Fibroblast of the aortic adventitia (primary cell): ENCODE measurements around the gene INSL3. TPM values are rescaled to one million over a fixed set of nuclear protein-coding genes. Genes with fewer than 3 reads are reported as not detected.

Experiments
- DNase-seq: peaks from one replicate; pipeline ENCODE4 v3.0.0-alpha.2; 2010; ENCODE audit warnings: low read depth
- H3K4me3 ChIP-seq: 2 replicates; pipeline ENCODE4 v1.5.1; 2011; ENCODE audit warnings: low read depth, mild to moderate bottlenecking, control low read depth, low read length, moderate library complexity
- total RNA-seq: library from RNA; depleted of rRNA; stranded (reverse); fragments of >200 nt; gene quantifications from 2 replicates; pipeline ENCODE4 v1.2.3, GENCODE V29; 2012; ENCODE audit warnings: low replicate concordance
- TF ChIP-seq, protein P1 (sequence below): IDR thresholded peaks from 2 replicates; pipeline ENCODE4 v1.5.1; 2011; ENCODE audit warnings: mild to moderate bottlenecking, low read length, control low read depth, inconsistent platforms; ENCODE audit not compliant: insufficient read depth

Gene INSL3, protein sequence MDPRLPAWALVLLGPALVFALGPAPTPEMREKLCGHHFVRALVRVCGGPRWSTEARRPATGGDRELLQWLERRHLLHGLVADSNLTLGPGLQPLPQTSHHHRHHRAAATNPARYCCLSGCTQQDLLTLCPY
- not detected in 2 replicates for total RNA-seq

DNA sequence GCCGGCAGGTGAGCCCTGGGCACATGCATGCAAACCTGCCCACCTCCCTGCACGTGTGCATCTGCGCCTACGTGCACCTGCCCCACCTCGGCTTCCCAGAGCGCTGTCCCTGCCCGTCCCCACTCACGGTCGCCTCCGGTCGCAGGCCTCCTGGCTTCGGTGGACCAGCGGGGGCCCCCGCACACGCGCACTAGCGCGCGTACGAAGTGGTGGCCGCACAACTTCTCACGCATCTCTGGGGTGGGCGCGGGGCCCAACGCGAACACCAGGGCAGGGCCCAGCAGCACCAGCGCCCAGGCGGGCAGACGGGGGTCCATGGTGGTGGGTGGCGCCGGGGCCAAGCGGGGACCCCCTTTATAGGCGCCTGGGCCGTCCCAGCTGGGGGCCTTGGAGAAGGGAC, at the start of gene INSL3:
INSL3 (minus strand) TSS at position 330 of the 400 bp plus-strand sequence; CDS start at position 317, 13 bp downstream.
- H3K4me3 ChIP-seq, result no peak within 1 kb of the TSS
- DNase-seq, result no peak
- TF ChIP-seq, protein P1, sequence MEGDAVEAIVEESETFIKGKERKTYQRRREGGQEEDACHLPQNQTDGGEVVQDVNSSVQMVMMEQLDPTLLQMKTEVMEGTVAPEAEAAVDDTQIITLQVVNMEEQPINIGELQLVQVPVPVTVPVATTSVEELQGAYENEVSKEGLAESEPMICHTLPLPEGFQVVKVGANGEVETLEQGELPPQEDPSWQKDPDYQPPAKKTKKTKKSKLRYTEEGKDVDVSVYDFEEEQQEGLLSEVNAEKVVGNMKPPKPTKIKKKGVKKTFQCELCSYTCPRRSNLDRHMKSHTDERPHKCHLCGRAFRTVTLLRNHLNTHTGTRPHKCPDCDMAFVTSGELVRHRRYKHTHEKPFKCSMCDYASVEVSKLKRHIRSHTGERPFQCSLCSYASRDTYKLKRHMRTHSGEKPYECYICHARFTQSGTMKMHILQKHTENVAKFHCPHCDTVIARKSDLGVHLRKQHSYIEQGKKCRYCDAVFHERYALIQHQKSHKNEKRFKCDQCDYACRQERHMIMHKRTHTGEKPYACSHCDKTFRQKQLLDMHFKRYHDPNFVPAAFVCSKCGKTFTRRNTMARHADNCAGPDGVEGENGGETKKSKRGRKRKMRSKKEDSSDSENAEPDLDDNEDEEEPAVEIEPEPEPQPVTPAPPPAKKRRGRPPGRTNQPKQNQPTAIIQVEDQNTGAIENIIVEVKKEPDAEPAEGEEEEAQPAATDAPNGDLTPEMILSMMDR, result no peak

DNA sequence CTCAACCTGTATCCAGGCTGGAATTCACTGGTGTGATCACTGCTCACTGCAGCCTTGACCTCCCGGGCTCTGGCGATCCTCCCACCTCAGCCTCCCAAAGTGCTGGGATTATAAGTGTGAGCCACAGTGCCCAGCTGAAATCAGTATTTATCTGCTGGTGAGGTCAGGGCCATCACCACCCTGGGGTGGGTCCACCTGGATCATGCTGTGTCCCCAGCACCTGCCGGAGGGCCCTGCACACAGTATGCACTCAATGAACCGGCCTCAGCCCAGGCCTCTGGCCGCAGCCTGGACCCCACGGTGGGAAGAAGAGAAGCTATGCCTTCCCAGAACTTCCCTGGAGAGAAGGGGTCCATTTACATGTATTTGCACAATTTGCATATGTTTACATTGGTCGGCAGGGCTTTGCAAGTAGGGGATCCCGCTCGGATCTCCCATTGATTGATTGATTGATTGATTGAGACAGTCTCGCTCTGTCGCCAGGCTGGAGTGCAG, 47.8 kb upstream of the INSL3 start:
- no peak for DNase-seq
- H3K4me3 ChIP-seq, result no peak overlapping the region
- TF ChIP-seq, protein P1, result no peak

DNA sequence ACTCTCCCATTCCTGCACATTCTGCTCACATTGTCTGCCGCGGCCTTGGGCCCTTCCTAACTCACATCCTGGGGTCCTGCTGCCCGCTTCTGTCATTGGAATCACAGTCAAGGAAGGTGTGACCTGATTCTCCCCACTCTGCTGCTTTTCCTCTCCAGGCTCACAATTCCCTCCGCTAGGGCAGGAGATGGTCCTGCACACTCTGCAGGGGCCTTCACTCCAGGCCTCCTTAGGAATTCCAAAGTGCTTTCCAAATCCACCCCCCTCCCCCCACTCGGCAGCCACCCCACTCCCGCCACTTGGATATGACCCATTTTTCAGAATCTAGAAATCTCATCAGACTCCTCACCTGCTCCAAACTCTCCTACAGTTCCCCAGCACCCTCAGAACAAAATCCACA, 47.4 kb upstream of the INSL3 start:
- H3K4me3 ChIP-seq, result no peak overlapping the region
- TF ChIP-seq, protein P1, result no peak
- no peak for DNase-seq

DNA sequence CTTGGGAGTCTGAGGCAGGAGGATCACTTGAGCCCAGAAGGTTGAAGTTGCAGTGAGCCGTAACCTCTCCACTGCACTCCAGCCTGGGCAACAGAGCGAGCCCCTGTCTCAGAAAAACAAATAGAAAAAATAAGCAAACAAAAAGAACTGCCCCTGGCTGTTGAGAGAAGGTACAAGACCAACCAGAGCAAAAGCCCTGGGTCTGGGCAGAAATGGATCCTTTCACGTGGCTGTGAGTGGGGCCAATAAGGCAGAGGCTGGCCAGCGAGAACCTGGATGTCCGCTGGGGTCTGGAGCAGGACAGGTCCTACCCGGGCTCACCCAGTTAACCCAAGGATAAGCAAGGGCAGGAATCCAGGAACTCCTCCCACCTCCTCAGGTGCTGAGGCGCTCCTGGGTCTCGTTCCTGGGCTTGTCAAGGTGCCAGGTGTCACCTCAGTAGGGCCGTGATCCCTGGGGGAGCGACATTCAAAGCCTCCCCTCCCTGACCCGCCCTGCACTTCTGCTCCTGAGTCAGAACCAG, 45.7 kb upstream of the INSL3 start:
- TF ChIP-seq, protein P1, result no peak
- DNase-seq, result no peak
- no peak overlapping the region for H3K4me3 ChIP-seq

DNA sequence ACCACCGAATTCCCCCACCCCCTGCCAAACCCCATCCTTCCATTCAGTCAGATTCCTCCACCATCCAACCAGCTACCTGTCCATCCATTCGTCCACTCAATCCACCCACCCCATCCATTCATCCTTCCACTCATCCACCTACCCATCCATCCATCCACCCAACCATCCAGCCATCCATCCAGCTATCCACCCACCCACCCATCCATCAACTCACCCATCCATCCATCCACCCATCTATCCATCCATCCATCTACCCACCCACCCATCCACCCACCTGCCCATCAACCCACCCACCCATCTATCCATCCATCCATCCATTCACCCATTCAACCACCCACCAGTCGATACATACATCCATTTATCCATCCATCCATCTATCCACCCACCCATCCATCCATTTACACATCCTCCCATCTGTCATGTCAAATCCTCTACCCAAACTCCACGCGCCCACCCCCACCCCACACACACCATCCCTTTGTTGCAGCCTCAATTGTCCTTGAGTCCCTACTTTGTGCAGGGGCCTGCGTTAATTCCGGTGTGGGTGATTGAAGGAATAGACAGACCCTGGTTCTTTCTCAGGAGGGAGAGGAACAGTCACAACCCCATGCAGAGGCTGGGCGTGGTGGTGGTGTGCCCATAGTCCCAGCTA, 45.1 kb upstream of the INSL3 start:
- H3K4me3 ChIP-seq, result no peak overlapping the region
- DNase-seq, result no peak
- TF ChIP-seq, protein P1, result no peak

DNA sequence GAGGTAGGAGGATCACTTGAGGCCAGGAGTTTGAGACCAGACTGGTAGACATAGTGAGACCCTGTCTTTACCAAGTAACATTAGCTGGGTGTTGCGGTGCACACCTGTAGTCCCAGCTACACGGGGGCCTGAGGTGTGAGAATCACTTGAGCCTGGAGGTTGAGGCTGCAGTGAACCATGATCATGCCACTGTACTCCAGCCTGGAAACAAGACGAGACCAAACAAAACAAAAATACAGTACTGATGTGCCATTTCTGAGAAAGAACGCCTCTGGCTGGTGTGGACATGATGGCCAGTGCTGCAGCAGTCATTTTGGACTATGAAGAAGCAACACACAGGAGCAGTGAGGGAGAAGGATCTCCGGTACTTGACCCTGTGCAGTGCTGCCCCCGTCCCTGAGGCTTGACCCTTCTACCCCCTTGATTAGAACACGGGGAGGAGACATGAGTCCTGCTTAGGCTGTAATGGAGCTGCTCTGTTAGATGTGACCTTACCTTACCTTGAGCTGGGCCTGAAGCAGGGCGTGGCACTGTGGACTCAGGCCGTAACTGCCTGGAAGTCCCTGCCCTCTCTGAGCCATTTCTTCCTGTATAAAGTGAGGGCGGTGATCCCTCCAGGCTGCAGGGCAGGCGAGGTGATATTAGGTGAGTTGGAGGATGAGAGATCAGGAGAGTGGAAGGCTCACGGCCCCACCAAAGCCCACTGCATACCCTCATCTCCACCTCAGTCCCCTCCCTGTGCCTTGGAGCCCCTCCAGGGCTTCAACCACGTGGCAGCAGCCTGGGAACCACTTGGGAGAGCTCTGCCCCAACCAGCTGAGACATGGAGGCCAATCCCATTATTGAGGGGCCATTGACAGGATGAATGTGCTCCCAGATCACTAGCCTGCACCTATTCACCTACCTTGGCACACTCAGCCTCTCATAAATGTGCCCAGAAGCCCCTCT, 44.3 kb upstream of the INSL3 start:
- TF ChIP-seq, protein P1, result no peak
- no peak overlapping the region for H3K4me3 ChIP-seq
- DNase-seq, result no peak
